ENCODE results near the gene SUMO3.

The SUMO3 gene

DNA sequence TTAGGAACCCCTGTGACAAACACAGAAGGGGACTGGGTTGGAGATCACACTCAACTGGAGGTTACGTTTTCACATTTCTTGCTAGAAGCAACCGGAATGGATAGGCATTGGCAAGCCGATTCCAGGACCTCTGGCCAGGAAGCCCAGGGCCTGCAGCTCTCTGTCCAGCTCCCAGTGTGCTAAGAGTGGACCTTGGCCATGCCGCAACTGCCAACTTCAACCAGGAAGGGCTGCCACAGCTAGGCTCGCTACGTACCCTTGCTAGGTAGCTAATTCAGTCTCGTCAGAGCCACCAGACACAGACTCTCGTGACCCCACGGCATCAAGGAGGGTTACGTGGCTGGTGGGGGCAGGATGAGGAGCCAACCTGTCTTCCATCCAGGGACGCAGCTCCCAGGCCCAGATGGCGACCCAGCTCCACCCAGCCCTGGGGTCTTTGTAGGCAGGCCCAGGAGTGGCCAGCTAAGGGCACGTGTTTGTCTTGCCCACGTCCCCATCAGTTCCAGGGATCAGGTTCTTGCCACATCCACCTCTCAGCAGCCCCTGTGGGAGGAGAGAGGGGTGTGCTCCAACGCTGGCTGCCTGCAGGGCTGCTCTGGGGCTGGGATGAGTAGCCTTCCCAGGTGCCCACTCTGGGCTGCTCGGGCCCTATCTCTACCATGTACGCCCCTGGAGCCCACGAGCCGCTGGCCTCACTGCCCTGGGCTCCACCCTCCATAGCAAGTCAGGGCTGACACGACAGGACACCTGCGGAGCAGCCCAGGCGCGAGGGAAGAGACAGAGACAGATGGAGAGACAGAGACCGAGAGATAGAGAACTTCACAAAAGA lies 55.4 kb downstream of the SUMO3 start:
- in situ Hi-C loops (cut with HindIII; ENCODE audit: low sequenced_read_pairs), result no loop called here

DNA sequence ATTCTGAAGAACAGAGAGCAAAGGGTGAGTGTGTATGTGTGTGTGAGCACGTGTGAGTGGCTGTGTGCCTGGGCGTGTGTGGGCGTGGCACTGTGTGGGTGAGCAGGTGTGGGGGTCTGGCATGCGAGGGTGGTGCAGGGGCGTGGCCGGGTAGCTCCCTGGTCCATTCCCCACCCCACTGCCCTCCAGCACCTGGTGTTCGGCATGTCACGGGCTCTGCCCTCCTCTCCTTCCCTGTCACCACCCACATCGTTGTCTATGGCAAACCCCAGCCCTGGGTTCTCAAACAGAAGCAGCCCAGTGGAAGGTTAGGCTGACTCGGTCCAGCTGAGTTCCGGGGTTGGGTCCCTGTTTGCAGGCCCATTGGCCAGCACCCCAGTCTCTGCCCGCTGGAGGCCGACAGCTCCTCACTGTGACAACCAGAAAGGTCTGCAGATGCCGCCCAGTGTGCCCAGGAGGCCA lies 56.1 kb downstream of the SUMO3 start:
- in situ Hi-C loops (cut with HindIII; ENCODE audit: low sequenced_read_pairs), result no loop called here

GRCh38 chr21:44761011-44761729 lies 56.7 kb downstream of the SUMO3 start:
- in situ Hi-C loops (cut with HindIII; ENCODE audit: low sequenced_read_pairs), result no loop called here

- in situ Hi-C loops (cut with HindIII; ENCODE audit: low sequenced_read_pairs), result no loop called here
Observed at GRCh38 chr21:44760376-44760775, 57.5 kb downstream of the SUMO3 start.

DNA sequence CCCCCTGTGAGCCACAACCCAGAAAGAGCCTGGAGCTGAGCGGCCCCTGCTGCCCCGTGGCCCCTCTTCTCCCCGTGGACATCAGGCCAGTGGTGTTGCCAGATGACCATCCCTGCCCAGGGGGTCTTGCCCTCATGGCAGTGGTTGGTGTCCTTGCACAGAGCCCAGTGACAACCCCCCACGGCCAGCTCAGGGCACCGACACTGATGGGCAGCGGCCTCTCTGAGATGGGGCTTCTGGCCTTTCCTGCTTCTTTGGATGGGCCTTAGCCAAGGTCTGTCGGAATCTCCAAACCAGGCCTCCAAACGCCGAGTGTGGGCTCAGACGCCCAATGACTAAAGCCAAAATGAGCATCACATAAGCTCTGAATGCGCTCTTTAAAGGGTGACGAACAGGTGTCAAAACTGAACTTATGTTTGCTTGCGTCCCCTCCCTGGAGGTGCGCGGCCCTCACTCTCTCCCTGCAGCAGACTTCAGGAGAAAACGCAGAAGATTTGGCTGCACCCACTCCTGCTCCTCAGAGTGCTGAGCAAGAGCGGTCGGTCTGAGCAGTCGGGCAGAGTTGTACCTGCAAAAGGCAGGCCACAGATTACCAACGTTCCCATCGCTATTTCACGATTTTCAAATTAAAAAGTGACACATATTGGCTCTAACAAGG lies 58.1 kb downstream of the SUMO3 start:
- in situ Hi-C loops (cut with HindIII; ENCODE audit: low sequenced_read_pairs), result no loop called here

- in situ Hi-C loops (cut with HindIII; ENCODE audit: low sequenced_read_pairs), result no loop called here
Observed at GRCh38 chr21:44758781-44759627, 58.9 kb downstream of the SUMO3 start.

DNA sequence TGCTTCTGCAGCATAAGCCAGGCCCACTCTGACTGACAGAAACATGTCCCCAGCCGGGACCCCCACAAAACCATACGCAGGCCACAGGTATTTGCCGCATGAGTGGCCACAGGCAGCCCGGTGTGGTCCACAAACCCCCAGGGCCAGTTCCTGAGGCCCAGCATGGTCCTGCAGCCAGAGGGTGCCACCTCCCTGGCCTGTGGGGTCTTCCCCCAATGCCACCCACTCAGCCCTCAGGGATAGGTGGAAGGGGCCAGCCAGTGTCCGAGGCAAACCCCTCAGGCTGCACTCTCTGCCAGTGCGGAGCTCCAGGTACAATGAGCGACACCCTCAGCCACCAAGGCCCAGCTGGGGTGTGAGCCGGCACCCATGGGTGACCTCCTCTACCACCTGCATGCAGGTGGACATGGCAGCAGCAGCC lies 59.7 kb downstream of the SUMO3 start:
- in situ Hi-C loops (cut with HindIII; ENCODE audit: low sequenced_read_pairs), result no loop called here

DNA sequence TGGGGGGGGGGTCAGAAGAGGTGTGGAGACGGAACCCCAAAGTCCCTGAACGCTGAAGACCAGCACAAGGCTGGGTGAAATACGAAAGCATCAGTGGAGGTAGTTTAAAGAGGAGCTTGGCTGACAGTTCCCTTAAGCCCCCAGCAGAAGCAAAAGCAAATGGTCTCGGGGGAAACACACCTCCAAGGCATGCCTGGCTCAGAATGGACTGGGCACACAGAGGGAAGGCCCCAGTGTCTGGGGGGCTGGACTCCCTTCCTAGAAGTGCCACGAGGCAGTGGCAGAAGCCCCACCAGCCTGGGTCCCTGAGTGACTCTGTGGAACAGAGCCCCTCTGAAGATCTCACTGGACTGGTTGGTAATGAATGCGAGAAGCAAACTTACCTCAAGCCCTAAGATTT lies 60.1 kb downstream of the SUMO3 start:
- in situ Hi-C loops (cut with HindIII; ENCODE audit: low sequenced_read_pairs), result no loop called here

- in situ Hi-C loops (cut with HindIII; ENCODE audit: low sequenced_read_pairs), result no loop called here
Observed at GRCh38 chr21:44756423-44757185, 61.3 kb downstream of the SUMO3 start.

All from DLD1 (cell line).